ENCODE data around the gene PHF5A. TPM values are rescaled to one million over a fixed set of nuclear protein-coding genes. Genes with fewer than 3 reads are reported as not detected.
A peak's percentile ranks its signal among the peaks of the same experiment; 100 is the strongest.
"Not testable (repeated sequence)": the region's sequence is repeated elsewhere in the genome, so short reads cannot be mapped to it uniquely, and the experiment has no call there.

PHF5A gene
- total and polyA plus RNA-seq, 9 donors, result 38.6 to 56.2 (median 43.0) TPM

GRCh38 chr22:41448189-41448808, 20.2 kb downstream of the PHF5A start:
- Histone ChIP-seq H3K4me3 (ENCODE audit: low read length) (peak overlapping the region; percentile 98), H3K27me3 (ENCODE audit: control insufficient read depth, insufficient read depth, low read length) (no peaks in the 10 kb centered on the region), H3K9me3 (replicated peaks; ENCODE audit: control insufficient read depth, low read depth, low read length) (no peaks in the 10 kb centered on the region), H3K4me1 (ENCODE audit: control insufficient read depth, insufficient read depth, low read length) (peaks cover 16% of the 10 kb centered on the region), H3K27ac (ENCODE audit: low read length) (peak overlapping the region; percentile 99), H3K36me3 (ENCODE audit: control insufficient read depth, insufficient read depth, low read length) (peaks cover 8% of the 10 kb centered on the region)
- DNase-seq, result peak; percentile 100
- WGBS (ENCODE audit: insufficient coverage), result 0% methylated on average over 23 of the region's 28 CpGs

GRCh38 chr22:41447435-41448188, 20.9 kb downstream of the PHF5A start:
- Histone ChIP-seq H3K36me3 (ENCODE audit: control insufficient read depth, insufficient read depth, low read length) (peaks cover 15% of the 10 kb centered on the region), H3K27me3 (ENCODE audit: control insufficient read depth, insufficient read depth, low read length) (no peaks in the 10 kb centered on the region), H3K4me3 (ENCODE audit: low read length) (peak overlapping the region; percentile 98), H3K27ac (ENCODE audit: low read length) (peak overlapping the region; percentile 99), H3K4me1 (ENCODE audit: control insufficient read depth, insufficient read depth, low read length) (peaks cover 22% of the 10 kb centered on the region), H3K9me3 (replicated peaks; ENCODE audit: control insufficient read depth, low read depth, low read length) (no peaks in the 10 kb centered on the region)
- peak; percentile 96 for DNase-seq
- under 1% methylated on average over 54 of the region's 63 CpGs for WGBS (ENCODE audit: insufficient coverage)

GRCh38 chr22:41446639-41447434, 21.7 kb downstream of the PHF5A start, which contains the start of gene TOB2:
TOB2 (minus strand) TSS chr22:41446801; CDS start chr22:41437345, 9,456 bp downstream.
- peak; percentile 98 for DNase-seq
- H3K27ac ChIP-seq (ENCODE audit: low read length), result peak within 1 kb of the TSS; percentile 99
- WGBS (ENCODE audit: insufficient coverage), result under 1% methylated on average over 68 of the region's 85 CpGs
- H3K27me3 ChIP-seq (ENCODE audit: control insufficient read depth, insufficient read depth, low read length), result no peaks in the 10 kb centered on the region
- peak within 1 kb of the TSS; percentile 98 for H3K4me3 ChIP-seq (ENCODE audit: low read length)
- peaks cover 17% of the 10 kb centered on the region for H3K36me3 ChIP-seq (ENCODE audit: control insufficient read depth, insufficient read depth, low read length)
- peaks cover 27% of the 10 kb centered on the region for H3K4me1 ChIP-seq (ENCODE audit: control insufficient read depth, insufficient read depth, low read length)
- H3K9me3 ChIP-seq (replicated peaks; ENCODE audit: control insufficient read depth, low read depth, low read length), result no peaks in the 10 kb centered on the region

GRCh38 chr22:41446057-41446501, 22.4 kb downstream of the PHF5A start:
- 0% methylated on average over 7 of the region's 34 CpGs for WGBS (ENCODE audit: insufficient coverage)
- H3K9me3 ChIP-seq (replicated peaks; ENCODE audit: control insufficient read depth, low read depth, low read length), result no peaks in the 10 kb centered on the region
- H3K4me1 ChIP-seq (ENCODE audit: control insufficient read depth, insufficient read depth, low read length), result peaks cover 27% of the 10 kb centered on the region

GRCh38 chr22:41445129-41446056, 23.1 kb downstream of the PHF5A start:
- DNase-seq, result peak; percentile 47
- H3K27ac ChIP-seq (ENCODE audit: low read length), result peak overlapping the region; percentile 99
- H3K27me3 ChIP-seq (ENCODE audit: control insufficient read depth, insufficient read depth, low read length), result no peaks in the 10 kb centered on the region
- no peaks in the 10 kb centered on the region for H3K9me3 ChIP-seq (replicated peaks; ENCODE audit: control insufficient read depth, low read depth, low read length)
- H3K4me3 ChIP-seq (ENCODE audit: low read length), result peak overlapping the region; percentile 98
- H3K36me3 ChIP-seq (ENCODE audit: control insufficient read depth, insufficient read depth, low read length), result peaks cover 21% of the 10 kb centered on the region
- 0% methylated on average over 5 of the region's 22 CpGs for WGBS (ENCODE audit: insufficient coverage)
- H3K4me1 ChIP-seq (ENCODE audit: control insufficient read depth, insufficient read depth, low read length), result peaks cover 27% of the 10 kb centered on the region

More at GRCh38 chr22:41446057-41446501, 22.4 kb downstream of the PHF5A start:
- no peaks in the 10 kb centered on the region for H3K27me3 ChIP-seq (ENCODE audit: control insufficient read depth, insufficient read depth, low read length)
- peak overlapping the region; percentile 98 for H3K4me3 ChIP-seq (ENCODE audit: low read length)
- H3K27ac ChIP-seq (ENCODE audit: low read length), result peak overlapping the region; percentile 99
- peak; percentile 53 for DNase-seq
- H3K36me3 ChIP-seq (ENCODE audit: control insufficient read depth, insufficient read depth, low read length), result peaks cover 17% of the 10 kb centered on the region

GRCh38 chr22:41444360-41445128, 23.9 kb downstream of the PHF5A start:
- 0% methylated on average over 20 of the region's 35 CpGs for WGBS (ENCODE audit: insufficient coverage)
- H3K4me1 ChIP-seq (ENCODE audit: control insufficient read depth, insufficient read depth, low read length), result peaks cover 29% of the 10 kb centered on the region

GRCh38 chr22:41442240-41442792, 26.2 kb downstream of the PHF5A start:
- 60% methylated on average over 1 of the region's 2 CpGs for WGBS (ENCODE audit: insufficient coverage)
- Histone ChIP-seq H3K36me3 (ENCODE audit: control insufficient read depth, insufficient read depth, low read length) (peaks cover 35% of the 10 kb centered on the region), H3K4me3 (ENCODE audit: low read length) (no peak overlapping the region), H3K4me1 (ENCODE audit: control insufficient read depth, insufficient read depth, low read length) (peaks cover 23% of the 10 kb centered on the region), H3K27me3 (ENCODE audit: control insufficient read depth, insufficient read depth, low read length) (no peaks in the 10 kb centered on the region), H3K9me3 (replicated peaks; ENCODE audit: control insufficient read depth, low read depth, low read length) (no peaks in the 10 kb centered on the region), H3K27ac (ENCODE audit: low read length) (no peak overlapping the region)
- no peak for DNase-seq

More at GRCh38 chr22:41444360-41445128, 23.9 kb downstream of the PHF5A start:
- Histone ChIP-seq H3K27ac (ENCODE audit: low read length) (peak overlapping the region; percentile 99), H3K9me3 (replicated peaks; ENCODE audit: control insufficient read depth, low read depth, low read length) (no peaks in the 10 kb centered on the region), H3K27me3 (ENCODE audit: control insufficient read depth, insufficient read depth, low read length) (no peaks in the 10 kb centered on the region), H3K4me3 (ENCODE audit: low read length) (peak overlapping the region; percentile 98), H3K36me3 (ENCODE audit: control insufficient read depth, insufficient read depth, low read length) (peaks cover 23% of the 10 kb centered on the region)
- peak; percentile 100 for DNase-seq

- not testable (repeated sequence) for H3K27me3 ChIP-seq (ENCODE audit: control insufficient read depth, insufficient read depth, low read length); H3K27ac ChIP-seq (ENCODE audit: low read length); H3K9me3 ChIP-seq (replicated peaks; ENCODE audit: control insufficient read depth, low read depth, low read length); DNase-seq; H3K4me3 ChIP-seq (ENCODE audit: low read length)
- 88% methylated on average over 3 of the region's 5 CpGs for WGBS (ENCODE audit: insufficient coverage)
- peaks cover 23% of the 10 kb centered on the region for H3K4me1 ChIP-seq (ENCODE audit: control insufficient read depth, insufficient read depth, low read length)
- H3K36me3 ChIP-seq (ENCODE audit: control insufficient read depth, insufficient read depth, low read length), result peaks cover 53% of the 10 kb centered on the region
Observed at GRCh38 chr22:41440511-41440910, 28.0 kb downstream of the PHF5A start.

Measured in muscle of leg (tissue), 11 donors.